GM19099 (cell line): ENCODE results near the gene CRYZL1.
A peak's percentile ranks its signal among the peaks of the same experiment; 100 is the strongest.

Experiments used
- POLR2A ChIP-seq: IDR thresholded peaks from 3 replicates; pipeline ENCODE4 v1.6.1; 2011; ENCODE audit warnings: low read depth; ENCODE audit not compliant: insufficient read length; ENCODE audit errors: extremely low read depth

The CRYZL1 gene

DNA sequence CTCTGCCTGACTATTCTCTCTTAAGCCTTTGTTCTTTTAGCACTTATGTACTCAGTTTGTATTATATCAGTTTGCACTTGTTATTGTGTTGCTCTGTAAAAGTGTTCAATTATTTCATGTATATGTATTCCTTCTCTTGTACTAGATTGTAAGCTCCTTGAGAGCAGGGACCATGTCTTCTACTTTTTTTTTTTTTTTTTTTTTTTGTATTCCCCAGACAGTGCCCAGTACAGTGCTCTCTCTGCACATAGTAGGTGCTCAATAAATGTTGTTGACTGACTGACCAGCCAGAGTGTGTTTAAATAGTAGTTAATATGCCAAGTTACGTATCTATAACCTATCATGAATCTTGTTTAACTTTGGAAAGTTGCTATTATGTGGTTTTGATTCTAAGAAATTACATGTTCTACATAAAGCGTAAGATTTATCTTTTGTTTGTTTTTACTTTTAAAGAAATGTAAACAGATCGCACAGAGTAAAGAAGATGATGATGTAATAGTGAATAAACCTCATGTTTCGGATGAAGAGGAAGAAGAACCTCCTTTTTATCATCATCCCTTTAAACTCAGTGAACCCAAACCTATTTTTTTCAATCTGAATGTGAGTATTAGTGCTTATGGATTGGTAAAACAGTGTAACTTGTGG lies 82.6 kb downstream of the CRYZL1 start:
- TF ChIP-seq POLR2A: no peak

DNA sequence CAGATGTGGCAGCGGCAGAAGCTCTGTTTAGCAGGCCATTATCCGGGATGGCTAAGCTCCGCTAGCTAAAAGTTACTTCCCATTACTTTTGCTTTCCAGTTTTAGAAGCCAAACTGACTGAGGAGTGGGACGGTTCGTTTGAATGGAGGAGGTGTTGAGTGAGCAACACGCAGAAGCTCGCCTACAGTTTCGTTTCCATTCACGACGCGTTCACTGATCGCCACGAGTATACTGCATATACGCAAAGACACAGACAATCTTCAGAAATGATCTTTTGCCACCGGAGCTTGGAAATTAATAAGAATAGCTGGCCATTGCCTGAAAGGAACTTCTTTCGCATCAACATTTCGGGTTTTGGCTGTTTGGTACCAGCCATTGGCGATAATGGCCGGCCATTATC lies 84.1 kb downstream of the CRYZL1 start:
- no peak for TF ChIP-seq POLR2A

DNA sequence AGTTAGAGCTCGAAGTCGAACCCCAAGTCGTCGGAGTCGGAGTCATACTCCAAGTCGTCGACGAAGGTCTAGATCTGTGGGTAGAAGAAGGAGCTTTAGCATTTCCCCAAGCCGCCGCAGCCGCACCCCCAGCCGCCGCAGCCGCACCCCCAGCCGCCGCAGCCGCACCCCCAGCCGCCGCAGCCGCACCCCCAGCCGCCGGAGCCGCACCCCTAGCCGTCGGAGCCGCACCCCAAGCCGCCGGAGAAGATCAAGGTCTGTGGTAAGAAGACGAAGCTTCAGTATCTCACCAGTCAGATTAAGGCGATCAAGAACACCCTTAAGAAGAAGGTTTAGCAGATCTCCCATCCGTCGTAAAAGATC lies 86.6 kb downstream of the CRYZL1 start:
- TF ChIP-seq POLR2A: no peak

DNA sequence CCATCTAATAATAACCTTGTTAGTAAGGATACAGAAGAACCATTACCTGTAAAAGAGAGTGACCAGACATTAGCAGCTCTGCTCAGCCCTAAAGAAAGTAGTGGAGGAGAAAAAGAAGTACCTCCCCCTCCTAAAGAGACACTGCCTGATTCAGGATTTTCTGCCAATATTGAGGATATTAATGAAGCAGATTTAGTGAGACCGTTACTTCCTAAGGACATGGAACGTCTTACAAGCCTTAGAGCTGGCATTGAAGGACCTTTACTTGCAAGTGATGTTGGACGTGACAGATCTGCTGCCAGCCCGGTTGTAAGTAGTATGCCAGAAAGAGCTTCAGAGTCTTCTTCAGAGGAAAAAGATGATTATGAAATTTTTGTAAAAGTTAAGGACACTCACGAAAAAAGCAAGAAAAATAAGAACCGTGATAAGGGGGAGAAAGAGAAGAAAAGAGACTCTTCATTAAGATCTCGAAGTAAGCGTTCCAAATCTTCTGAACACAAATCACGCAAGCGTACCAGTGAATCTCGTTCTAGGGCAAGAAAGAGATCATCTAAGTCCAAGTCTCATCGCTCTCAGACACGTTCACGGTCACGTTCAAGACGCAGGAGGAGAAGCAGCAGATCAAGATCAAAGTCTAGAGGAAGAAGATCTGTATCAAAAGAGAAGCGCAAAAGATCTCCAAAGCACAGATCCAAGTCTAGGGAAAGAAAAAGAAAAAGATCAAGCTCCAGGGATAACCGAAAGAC lies 87.1 kb downstream of the CRYZL1 start:
- TF ChIP-seq POLR2A: no peak

DNA sequence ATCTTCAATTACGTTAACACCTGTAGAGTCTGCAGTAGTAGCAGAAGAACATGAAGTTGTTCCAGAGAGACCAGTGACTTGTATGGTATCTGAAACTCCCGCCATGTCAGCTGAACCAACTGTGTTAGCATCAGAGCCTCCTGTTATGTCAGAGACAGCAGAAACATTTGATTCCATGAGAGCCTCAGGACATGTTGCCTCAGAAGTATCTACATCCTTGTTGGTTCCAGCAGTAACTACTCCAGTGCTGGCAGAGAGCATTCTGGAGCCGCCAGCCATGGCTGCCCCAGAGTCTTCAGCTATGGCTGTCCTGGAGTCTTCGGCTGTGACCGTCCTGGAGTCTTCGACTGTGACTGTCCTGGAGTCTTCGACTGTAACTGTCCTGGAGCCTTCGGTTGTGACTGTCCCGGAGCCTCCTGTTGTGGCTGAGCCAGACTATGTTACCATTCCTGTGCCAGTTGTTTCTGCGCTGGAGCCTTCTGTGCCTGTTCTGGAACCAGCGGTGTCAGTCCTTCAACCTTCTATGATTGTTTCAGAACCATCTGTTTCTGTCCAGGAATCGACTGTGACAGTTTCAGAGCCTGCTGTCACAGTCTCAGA lies 88.4 kb downstream of the CRYZL1 start:
- TF ChIP-seq POLR2A: no peak

DNA sequence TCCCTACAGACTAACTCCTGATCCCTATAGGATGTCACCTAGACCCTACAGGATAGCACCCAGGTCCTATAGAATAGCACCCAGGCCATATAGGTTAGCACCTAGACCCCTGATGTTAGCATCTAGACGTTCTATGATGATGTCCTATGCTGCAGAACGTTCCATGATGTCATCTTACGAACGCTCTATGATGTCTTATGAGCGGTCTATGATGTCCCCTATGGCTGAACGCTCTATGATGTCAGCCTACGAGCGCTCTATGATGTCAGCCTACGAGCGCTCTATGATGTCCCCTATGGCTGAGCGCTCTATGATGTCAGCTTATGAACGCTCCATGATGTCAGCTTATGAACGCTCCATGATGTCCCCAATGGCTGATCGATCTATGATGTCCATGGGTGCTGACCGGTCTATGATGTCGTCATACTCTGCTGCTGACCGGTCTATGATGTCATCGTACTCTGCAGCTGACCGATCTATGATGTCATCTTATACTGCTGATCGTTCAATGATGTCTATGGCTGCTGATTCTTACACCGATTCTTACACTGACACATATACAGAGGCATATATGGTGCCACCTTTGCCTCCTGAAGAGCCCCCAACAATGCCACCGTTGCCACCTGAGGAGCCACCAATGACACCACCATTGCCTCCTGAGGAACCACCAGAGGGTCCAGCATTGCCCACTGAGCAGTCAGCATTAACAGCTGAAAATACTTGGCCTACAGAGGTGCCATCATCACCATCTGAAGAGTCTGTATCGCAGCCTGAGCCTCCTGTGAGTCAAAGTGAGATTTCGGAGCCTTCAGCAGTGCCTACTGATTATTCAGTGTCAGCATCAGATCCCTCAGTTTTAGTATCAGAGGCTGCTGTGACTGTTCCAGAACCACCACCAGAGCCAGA lies 89.2 kb downstream of the CRYZL1 start:
- TF ChIP-seq POLR2A: no peak

DNA sequence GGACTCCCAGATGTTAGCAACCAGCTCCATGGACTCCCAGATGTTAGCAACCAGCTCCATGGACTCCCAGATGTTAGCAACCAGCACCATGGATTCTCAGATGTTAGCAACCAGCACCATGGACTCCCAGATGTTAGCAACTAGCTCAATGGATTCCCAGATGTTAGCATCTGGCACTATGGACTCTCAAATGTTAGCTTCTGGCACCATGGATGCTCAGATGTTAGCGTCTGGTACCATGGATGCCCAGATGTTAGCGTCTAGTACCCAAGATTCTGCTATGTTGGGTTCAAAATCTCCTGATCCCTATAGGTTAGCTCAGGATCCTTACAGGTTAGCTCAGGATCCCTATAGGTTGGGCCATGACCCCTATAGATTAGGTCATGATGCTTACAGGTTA lies 89.9 kb downstream of the CRYZL1 start:
- no peak for TF ChIP-seq POLR2A

DNA sequence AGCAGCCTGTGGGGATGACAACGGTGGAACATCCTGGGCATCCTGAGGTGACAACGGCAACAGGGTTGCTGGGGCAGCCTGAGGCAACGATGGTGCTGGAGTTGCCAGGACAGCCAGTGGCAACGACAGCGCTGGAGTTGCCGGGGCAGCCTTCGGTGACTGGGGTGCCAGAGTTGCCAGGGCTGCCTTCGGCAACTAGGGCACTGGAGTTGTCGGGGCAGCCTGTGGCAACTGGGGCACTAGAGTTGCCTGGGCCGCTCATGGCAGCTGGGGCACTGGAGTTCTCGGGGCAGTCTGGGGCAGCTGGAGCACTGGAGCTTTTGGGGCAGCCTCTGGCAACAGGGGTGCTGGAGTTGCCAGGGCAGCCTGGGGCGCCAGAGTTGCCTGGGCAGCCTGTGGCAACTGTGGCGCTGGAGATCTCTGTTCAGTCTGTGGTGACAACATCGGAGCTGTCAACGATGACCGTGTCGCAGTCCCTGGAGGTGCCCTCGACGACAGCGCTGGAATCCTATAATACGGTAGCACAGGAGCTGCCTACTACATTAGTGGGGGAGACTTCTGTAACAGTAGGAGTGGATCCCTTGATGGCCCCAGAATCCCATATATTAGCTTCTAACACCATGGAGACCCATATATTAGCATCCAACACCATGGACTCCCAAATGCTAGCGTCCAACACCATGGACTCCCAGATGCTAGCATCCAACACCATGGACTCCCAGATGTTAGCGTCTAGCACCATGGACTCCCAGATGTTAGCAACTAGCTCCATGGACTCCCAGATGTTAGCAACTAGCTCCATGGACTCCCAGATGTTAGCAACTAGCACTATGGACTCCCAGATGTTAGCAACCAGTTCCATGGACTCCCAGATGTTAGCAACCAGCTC lies 90.5 kb downstream of the CRYZL1 start:
- no peak for TF ChIP-seq POLR2A

DNA sequence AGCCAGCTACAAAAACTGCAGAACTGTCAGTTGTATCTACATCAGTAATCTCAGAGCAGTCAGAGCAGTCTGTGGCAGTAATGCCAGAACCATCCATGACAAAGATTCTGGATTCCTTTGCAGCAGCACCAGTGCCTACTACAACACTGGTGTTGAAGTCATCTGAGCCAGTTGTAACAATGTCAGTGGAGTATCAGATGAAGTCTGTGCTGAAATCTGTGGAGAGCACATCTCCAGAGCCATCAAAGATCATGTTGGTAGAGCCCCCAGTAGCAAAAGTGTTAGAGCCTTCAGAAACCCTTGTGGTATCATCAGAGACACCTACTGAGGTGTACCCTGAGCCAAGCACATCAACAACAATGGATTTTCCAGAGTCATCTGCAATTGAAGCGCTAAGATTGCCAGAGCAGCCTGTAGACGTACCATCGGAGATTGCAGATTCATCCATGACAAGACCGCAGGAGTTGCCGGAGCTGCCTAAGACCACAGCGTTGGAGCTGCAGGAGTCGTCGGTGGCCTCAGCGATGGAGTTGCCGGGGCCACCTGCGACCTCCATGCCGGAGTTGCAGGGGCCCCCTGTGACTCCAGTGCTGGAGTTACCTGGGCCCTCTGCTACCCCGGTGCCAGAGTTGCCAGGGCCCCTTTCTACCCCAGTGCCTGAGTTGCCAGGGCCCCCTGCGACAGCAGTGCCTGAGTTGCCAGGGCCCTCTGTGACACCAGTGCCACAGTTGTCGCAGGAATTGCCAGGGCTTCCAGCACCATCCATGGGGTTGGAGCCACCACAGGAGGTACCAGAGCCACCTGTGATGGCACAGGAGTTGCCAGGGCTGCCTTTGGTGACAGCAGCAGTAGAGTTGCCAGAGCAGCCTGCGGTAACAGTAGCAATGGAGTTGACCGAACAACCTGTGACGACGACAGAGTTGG lies 91.4 kb downstream of the CRYZL1 start:
- no peak for TF ChIP-seq POLR2A

DNA sequence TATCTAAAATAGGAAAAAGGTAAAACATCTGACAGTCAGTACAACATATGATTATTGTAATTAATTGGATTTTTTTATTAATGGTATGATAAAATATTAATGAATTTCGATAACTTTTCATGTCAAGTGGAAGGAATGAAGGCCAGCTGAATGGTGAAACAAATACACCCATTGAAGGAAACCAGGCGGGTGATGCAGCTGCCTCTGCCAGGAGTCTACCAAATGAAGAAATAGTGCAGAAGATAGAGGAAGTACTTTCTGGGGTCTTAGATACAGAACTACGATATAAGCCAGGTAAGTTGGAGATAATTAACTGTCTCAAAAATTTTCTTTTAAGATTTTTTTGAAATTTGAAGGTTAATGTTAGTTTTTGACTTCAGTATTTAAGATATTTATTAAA lies 95.5 kb downstream of the CRYZL1 start:
- no peak for TF ChIP-seq POLR2A

DNA sequence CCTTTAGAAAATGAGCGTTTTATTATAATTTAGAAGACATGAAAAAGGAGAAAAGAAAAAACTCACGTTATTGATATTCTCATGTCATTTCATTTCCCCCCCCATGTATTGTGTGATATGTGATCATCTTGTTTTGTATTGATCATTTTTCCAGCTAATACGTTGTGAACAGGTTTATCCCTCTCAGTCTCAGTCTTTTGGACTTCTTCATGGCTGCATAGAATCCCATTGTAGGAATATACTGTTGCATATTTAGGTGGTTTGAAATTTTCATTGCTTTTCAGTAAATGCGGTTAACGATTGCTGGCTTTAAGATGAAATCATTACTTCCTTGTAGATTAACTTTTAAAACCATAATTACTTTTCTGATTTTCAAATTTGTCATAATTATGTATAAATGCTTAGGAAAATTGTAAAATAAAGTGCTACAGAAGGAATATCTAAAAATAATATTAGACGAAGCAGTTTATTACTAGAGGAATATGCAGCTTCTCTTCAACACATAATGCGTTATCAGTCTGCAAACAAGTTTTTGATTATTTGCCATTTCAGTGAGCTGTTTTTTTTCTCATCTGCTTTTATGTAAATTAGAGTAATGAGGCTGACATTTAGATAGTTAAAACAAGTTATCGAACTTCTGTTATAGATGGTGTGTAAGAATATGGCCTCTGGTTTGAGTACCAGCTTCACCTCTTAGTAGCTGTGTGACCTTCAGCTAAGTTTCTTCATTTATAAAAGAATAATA lies 96.9 kb downstream of the CRYZL1 start:
- no peak for TF ChIP-seq POLR2A

DNA sequence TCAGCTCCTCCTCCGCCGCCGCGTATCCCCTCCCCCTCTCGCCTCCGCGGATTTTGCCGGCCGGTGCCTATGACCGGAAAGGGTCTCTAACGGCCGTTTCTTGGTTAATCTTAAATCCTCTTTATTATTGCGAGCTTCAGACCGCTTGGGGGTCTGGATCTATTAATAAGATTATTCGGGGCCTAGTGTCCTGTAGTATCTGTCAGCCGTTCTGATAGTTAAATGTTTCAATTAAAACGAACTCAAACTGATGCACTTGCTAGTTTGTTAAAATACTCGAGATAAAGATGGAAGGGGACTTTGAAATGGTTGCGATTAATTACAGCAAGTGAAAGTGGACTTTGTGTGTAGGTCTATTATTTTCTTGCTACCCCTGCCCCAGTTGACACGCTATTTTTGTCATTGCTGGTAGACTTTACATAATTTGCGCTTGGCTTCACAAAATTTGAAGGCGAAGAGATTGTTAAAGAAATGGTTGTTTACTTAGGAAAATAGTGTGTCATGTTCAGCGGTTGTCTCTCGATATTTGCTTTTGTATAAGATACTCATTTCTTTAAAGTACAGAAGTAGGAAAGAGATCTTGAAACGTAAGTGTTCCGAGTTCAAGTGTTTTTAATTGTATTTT lies 97.9 kb downstream of the CRYZL1 start:
- TF ChIP-seq POLR2A: no peak

DNA sequence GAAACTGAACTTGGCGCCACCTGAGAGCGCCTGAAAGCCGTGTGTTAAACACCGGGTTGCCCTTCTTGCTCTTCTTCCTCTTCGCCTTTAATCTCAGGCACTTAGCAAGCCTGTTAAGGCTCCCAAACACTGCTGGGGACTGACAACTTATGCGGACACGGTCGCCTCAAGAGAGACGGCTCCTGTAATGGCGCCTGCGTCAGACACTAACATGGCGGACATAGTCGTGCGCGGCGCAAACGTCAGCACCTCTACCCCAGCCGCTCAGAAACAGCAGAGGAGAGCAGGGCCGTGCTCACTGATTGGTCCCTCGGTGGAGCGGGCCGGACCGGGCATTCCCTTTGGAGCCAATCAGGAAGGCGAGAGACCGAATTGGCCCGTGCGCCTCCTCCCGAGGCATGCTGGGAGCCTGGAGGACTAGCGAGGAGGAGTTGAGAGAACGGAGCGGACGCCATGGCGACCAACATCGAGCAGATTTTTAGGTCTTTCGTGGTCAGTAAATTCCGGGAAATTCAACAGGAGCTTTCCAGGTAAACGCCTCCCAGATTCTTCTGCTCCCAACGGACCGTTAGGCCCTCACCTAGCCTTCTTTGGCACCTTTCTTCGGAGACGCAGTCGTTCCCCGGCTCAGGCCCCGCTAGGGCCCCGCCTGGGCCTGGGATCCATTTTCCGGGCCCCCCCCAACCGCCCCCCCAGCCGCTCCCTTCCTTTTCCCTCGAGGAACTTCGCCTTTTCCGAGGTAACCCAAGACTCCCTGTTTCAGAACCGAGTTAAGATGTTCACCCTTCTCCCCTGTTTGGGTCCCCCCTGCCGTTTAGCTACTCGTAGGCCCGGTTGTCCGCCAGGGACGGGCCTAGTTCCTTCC lies 98.7 kb downstream of the CRYZL1 start, which contains the start of gene SON:
TSS of gene SON (plus strand) at position 399 of the 865 bp plus-strand sequence. CDS start at position 454, 55 bp downstream.
- peak; percentile 91 for TF ChIP-seq POLR2A
